H9 (cell line): ENCODE data around the gene AIPL1. TPM values are rescaled to one million over a fixed set of nuclear protein-coding genes. Genes with fewer than 3 reads are reported as not detected.

Experiments used
- DNase-seq: peaks from one replicate; pipeline ENCODE4 v3.0.0-alpha.2; 2017
- H2AFZ ChIP-seq: one replicate; pipeline ENCODE4 v1.6.1; 2013; ENCODE audit warnings: mild to moderate bottlenecking, low read length, control low read depth, moderate library complexity
- H2AK5ac ChIP-seq: 2 replicates; pipeline ENCODE4 v1.6.1; 2013; ENCODE audit warnings: low read length, control low read depth, mixed read lengths; ENCODE audit not compliant: insufficient read length
- H2BK120ac ChIP-seq: one replicate; pipeline ENCODE4 v1.6.1; 2013; ENCODE audit warnings: low read depth, mild to moderate bottlenecking, low read length, control low read depth, inconsistent platforms; ENCODE audit not compliant: poor library complexity, severe bottlenecking
- H2BK12ac ChIP-seq: 2 replicates; pipeline ENCODE4 v1.6.1; 2013; ENCODE audit warnings: low read length, control low read depth, mixed read lengths, low read depth; ENCODE audit not compliant: insufficient read length
- H2BK15ac ChIP-seq: 2 replicates; pipeline ENCODE4 v1.6.1; 2013; ENCODE audit warnings: low read depth, low read length, control low read depth
- H2BK20ac ChIP-seq: one replicate; pipeline ENCODE4 v1.6.1; 2013; ENCODE audit warnings: low read depth, mild to moderate bottlenecking, low read length, control low read depth, inconsistent platforms; ENCODE audit not compliant: poor library complexity, severe bottlenecking
- H2BK5ac ChIP-seq: 2 replicates; pipeline ENCODE4 v1.6.1; 2013; ENCODE audit warnings: low read length, control low read depth, mixed read lengths; ENCODE audit not compliant: insufficient read length
- H3K14ac ChIP-seq: 2 replicates; pipeline ENCODE4 v1.6.1; 2013; ENCODE audit warnings: low read length, control low read depth; ENCODE audit not compliant: insufficient read depth
- H3K18ac ChIP-seq: 2 replicates; pipeline ENCODE4 v1.6.1; 2013; ENCODE audit warnings: low read depth, mild to moderate bottlenecking, mixed read lengths, low read length, control low read depth; ENCODE audit not compliant: insufficient read length
- H3K23ac ChIP-seq: 2 replicates; pipeline ENCODE4 v1.6.1; 2013; ENCODE audit warnings: low read length, control low read depth, mixed read lengths, low read depth; ENCODE audit not compliant: insufficient read length
- H3K23me2 ChIP-seq: 2 replicates; pipeline ENCODE4 v1.6.1; 2013; ENCODE audit warnings: low read depth, mild to moderate bottlenecking, mixed read lengths, low read length, control low read depth; ENCODE audit not compliant: insufficient read length, poor library complexity, severe bottlenecking
- H3K27ac ChIP-seq: 2 replicates; pipeline ENCODE4 v1.5.1; 2013; ENCODE audit warnings: low read length, control low read depth, mixed read lengths, low read depth; ENCODE audit not compliant: insufficient read length
- H3K27me3 ChIP-seq: 2 replicates; pipeline ENCODE4 v1.6.1; 2013; ENCODE audit warnings: low read length, control low read depth, inconsistent platforms; ENCODE audit not compliant: insufficient read depth
- H3K4ac ChIP-seq: 2 replicates; pipeline ENCODE4 v1.6.1; 2013; ENCODE audit warnings: low read depth, mild to moderate bottlenecking, control low read depth, inconsistent platforms, low read length, moderate library complexity
- H3K4me1 ChIP-seq: 2 replicates; pipeline ENCODE4 v1.6.1; 2013; ENCODE audit warnings: low read length, control low read depth, inconsistent platforms; ENCODE audit not compliant: insufficient read depth
- H3K4me2 ChIP-seq: 2 replicates; pipeline ENCODE4 v1.6.1; 2013; ENCODE audit warnings: low read length, control low read depth, mixed read lengths; ENCODE audit not compliant: insufficient read length, insufficient read depth
- H3K56ac ChIP-seq: 2 replicates; pipeline ENCODE4 v1.6.1; 2013; ENCODE audit warnings: low read depth, mild to moderate bottlenecking, mixed read lengths, low read length, control low read depth; ENCODE audit not compliant: insufficient read length
- H3K79me1 ChIP-seq: 2 replicates; pipeline ENCODE4 v1.6.1; 2013; ENCODE audit warnings: low read depth, mild to moderate bottlenecking, moderate library complexity, low read length, control low read depth, inconsistent platforms; ENCODE audit not compliant: insufficient read depth, poor library complexity, severe bottlenecking
- H3K79me2 ChIP-seq: 2 replicates; pipeline ENCODE4 v1.6.1; 2013; ENCODE audit warnings: low read length, control low read depth, inconsistent platforms; ENCODE audit not compliant: insufficient read depth
- H3K9ac ChIP-seq: 2 replicates; pipeline ENCODE4 v1.6.1; 2013; ENCODE audit warnings: low read length, control low read depth, mixed read lengths; ENCODE audit not compliant: insufficient read length; ENCODE audit errors: extremely low read depth
- H3K9me3 ChIP-seq: one replicate; pipeline ENCODE4 v1.6.1; 2013; ENCODE audit warnings: low read depth, low read length, inconsistent platforms; ENCODE audit not compliant: control insufficient read depth
- H3T11ph ChIP-seq: one replicate; pipeline ENCODE4 v1.6.1; 2013; ENCODE audit warnings: mild to moderate bottlenecking, low read length, control low read depth, inconsistent platforms
- H4K20me1 ChIP-seq: one replicate; pipeline ENCODE4 v1.6.1; 2013; ENCODE audit not compliant: control insufficient read depth, insufficient read length, insufficient read depth
- H4K5ac ChIP-seq: 2 replicates; pipeline ENCODE4 v1.6.1; 2013; ENCODE audit warnings: low read depth, mild to moderate bottlenecking, mixed read lengths, low read length, control low read depth; ENCODE audit not compliant: insufficient read length
- H4K8ac ChIP-seq: replicated peaks from 2 replicates; pipeline ENCODE4 v1.6.1; 2013; ENCODE audit warnings: low read length, control low read depth, mixed read lengths, low read depth; ENCODE audit not compliant: insufficient read length
- H4K91ac ChIP-seq: 2 replicates; pipeline ENCODE4 v1.6.1; 2013; ENCODE audit warnings: low read depth, mild to moderate bottlenecking, moderate library complexity, mixed read lengths, low read length, control low read depth; ENCODE audit not compliant: insufficient read length
- H3K27ac Mint-ChIP-seq, 3 experiments: 2 replicates in 2 of 3; 3 replicates in 1 of 3; pipeline ENCODE4 v1.8.0; 2020 to 2021; ENCODE audit warnings: mixed read lengths in 3 of 3, mild to moderate bottlenecking in 1 of 3, moderate library complexity in 1 of 3
- H3K27me3 Mint-ChIP-seq: 2 replicates; pipeline ENCODE4 v1.8.0; 2021; ENCODE audit warnings: low read depth, mild to moderate bottlenecking, moderate library complexity, mixed read lengths
- H3K36me3 Mint-ChIP-seq, 3 experiments: 2 replicates in 2 of 3; 3 replicates in 1 of 3; pipeline ENCODE4 v1.8.0; 2020 to 2021; ENCODE audit warnings: low read depth in 3 of 3, mixed read lengths in 3 of 3; ENCODE audit not compliant: insufficient read depth in 1 of 3
- H3K4me1 Mint-ChIP-seq, 2 experiments: 2 replicates each; pipeline ENCODE4 v1.8.0; 2020; ENCODE audit warnings: mixed read lengths in 2 of 2
- H3K4me3 Mint-ChIP-seq, 2 experiments: 2 replicates in 1 of 2; 3 replicates in 1 of 2; pipeline ENCODE4 v1.8.0; 2020 to 2021; ENCODE audit warnings: mild to moderate bottlenecking in 2 of 2, mixed read lengths in 2 of 2, moderate library complexity in 1 of 2
- H3K9me3 Mint-ChIP-seq, 2 experiments: 2 replicates in 1 of 2; 3 replicates in 1 of 2; pipeline ENCODE4 v1.8.0; 2020; ENCODE audit warnings: mild to moderate bottlenecking in 2 of 2, mixed read lengths in 2 of 2, moderate library complexity in 1 of 2
- CTCF ChIP-seq: fragments of 200-600 bp; sonication (generic); conservative IDR thresholded peaks from 3 replicates; pipeline ENCODE4 v1.8.0; 2021; ENCODE audit warnings: antibody characterized with exemption, mild to moderate bottlenecking
- WGBS: extraction: QIAGEN DNeasy Blood & Tissue Kit; methylation state at CpG from one replicate; pipeline ENCODE4 v1.1.7; 2013; ENCODE audit warnings: missing lambda C conversion rate, low lambda C conversion rate, mixed read lengths; ENCODE audit not compliant: insufficient read length; ENCODE audit errors: extremely low coverage; 5-methylcytosine and 5-hydroxymethylcytosine counted together
- total RNA-seq: library from RNA; stranded (reverse); gene quantifications from 2 replicates; pipeline ENCODE4 v1.2.1, GENCODE V29; 2021

The AIPL1 gene
- total RNA-seq, 1 experiment from 2014 or later: 0.57 TPM

- Histone ChIP-seq H2BK5ac (no peak overlapping the region), H3K27me3 (no peaks in the 10 kb centered on the region), H3K14ac (no peak overlapping the region), H4K91ac (no peak overlapping the region), H3K23me2 (no peaks in the 10 kb centered on the region), H3K79me1 (no peaks in the 10 kb centered on the region), H3K9me3 (no peaks in the 10 kb centered on the region), H2BK15ac (no peak overlapping the region), H4K8ac (no peak overlapping the region), H4K5ac (no peak overlapping the region), H3T11ph (no peak overlapping the region), H3K23ac (no peak overlapping the region), H3K27ac (no peak overlapping the region), H3K4me2 (no peak overlapping the region), H2BK120ac (no peak overlapping the region), H2BK20ac (no peak overlapping the region), H3K18ac (no peak overlapping the region), H3K9ac (no peak overlapping the region), H3K56ac (no peak overlapping the region), H4K20me1 (no peaks in the 10 kb centered on the region), H3K79me2 (no peaks in the 10 kb centered on the region), H3K4ac (no peak overlapping the region), H2AFZ (no peak overlapping the region), H3K4me1 (peaks cover 5% of the 10 kb centered on the region; the same call in 1 of the 2 replicates), H2BK12ac (no peak overlapping the region), H2AK5ac (no peak overlapping the region)
- H3K27ac Mint-ChIP-seq: no peak overlapping the region
- DNase-seq: no peak
- no peaks in the 10 kb centered on the region for H3K9me3 Mint-ChIP-seq
- WGBS: no CpG with 5 or more reads among the region's 6 CpGs
- TF ChIP-seq CTCF: no peak
- H3K4me3 Mint-ChIP-seq: no peak overlapping the region
- H3K27me3 Mint-ChIP-seq: no peaks in the 10 kb centered on the region; the same call in none of the 2 replicates
- peaks cover 26 to 30% of the 10 kb centered on the region in 2 experiments for H3K4me1 Mint-ChIP-seq
- H3K36me3 Mint-ChIP-seq: no peaks in the 10 kb centered on the region
Observed at GRCh38 chr17:6482105-6482455, 47.2 kb upstream of the AIPL1 start.
